ENCODE measurements around the gene LPCAT1.

LPCAT1 gene

DNA sequence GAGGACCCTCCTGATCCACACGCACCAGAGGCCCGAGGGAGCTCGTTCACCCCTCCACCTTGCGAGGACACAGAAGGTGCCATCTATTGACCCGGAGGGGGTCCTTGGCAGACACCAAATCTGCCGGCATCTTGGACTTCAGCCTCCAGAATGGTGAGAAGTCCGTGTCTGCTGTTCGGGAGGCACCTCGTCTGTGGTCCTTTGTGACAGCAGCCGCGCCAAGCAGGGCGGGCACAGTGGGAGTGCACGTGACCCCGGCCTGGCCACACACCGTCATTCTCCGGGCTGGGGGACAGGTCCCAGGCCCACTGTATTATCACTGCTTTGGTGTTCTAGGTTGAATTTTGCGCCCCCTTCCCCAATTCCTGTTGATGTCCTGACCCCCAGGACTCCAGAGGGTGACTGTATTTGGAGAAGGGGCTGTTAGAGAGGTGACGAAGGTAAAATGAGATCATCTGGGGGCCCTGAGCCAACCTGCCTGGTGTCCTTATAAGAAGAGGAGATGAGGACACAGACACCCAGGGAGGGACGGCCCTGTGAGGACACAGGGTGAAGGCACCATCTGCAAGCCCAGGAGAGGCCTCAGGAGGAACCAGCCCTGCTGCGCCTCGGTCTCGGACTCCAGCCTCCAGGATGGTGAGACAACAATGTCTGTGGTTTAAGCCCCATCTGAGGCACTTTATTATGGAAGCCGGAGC, 15.7 kb downstream of the LPCAT1 start:
- no peak overlapping the region for H3K4me2 ChIP-seq (ENCODE audit: low read length)
- no peaks in the 10 kb centered on the region for H3K27me3 ChIP-seq (ENCODE audit: control insufficient read depth, low read length)
- peaks cover 2% of the 10 kb centered on the region; the same call in 1 of the 2 replicates for H4K20me1 ChIP-seq (ENCODE audit: control insufficient read depth, insufficient read depth, low read depth, low read length)
- no peaks in the 10 kb centered on the region for H3K9me3 ChIP-seq (ENCODE audit: control insufficient read depth, insufficient read depth, low read length)
- H3F3A ChIP-seq (ENCODE audit: control insufficient read depth, insufficient read depth), result peaks cover 9% of the 10 kb centered on the region
- no peak overlapping the region for H3K4me3 ChIP-seq (ENCODE audit: low read length)
- H3K4me1 ChIP-seq (ENCODE audit: control insufficient read depth, low read length), result peaks cover 39% of the 10 kb centered on the region
- peaks cover 98% of the 10 kb centered on the region for H3K79me2 ChIP-seq (ENCODE audit: control insufficient read depth, low read length)
- H3K9me2 ChIP-seq (replicated peaks; ENCODE audit: control insufficient read depth, low read length), result no peaks in the 10 kb centered on the region
- TF ChIP-seq, protein P1, sequence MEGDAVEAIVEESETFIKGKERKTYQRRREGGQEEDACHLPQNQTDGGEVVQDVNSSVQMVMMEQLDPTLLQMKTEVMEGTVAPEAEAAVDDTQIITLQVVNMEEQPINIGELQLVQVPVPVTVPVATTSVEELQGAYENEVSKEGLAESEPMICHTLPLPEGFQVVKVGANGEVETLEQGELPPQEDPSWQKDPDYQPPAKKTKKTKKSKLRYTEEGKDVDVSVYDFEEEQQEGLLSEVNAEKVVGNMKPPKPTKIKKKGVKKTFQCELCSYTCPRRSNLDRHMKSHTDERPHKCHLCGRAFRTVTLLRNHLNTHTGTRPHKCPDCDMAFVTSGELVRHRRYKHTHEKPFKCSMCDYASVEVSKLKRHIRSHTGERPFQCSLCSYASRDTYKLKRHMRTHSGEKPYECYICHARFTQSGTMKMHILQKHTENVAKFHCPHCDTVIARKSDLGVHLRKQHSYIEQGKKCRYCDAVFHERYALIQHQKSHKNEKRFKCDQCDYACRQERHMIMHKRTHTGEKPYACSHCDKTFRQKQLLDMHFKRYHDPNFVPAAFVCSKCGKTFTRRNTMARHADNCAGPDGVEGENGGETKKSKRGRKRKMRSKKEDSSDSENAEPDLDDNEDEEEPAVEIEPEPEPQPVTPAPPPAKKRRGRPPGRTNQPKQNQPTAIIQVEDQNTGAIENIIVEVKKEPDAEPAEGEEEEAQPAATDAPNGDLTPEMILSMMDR (IDR thresholded peaks at IDR 0.05; ENCODE audit: low read depth, low read length, poor library complexity, severe bottlenecking), result no peak
- no peak for TF ChIP-seq EZH2phosphoT487 (IDR thresholded peaks at IDR 0.05; ENCODE audit: borderline replicate concordance, low read length)
- no peak overlapping the region for H3K27ac ChIP-seq (ENCODE audit: low read depth, low read length)
- peaks cover 44% of the 10 kb centered on the region for H3K36me3 ChIP-seq (ENCODE audit: control insufficient read depth, low read length)

- Histone ChIP-seq H3K4me1 (ENCODE audit: control insufficient read depth, low read length) (peaks cover 45% of the 10 kb centered on the region), H3K79me2 (ENCODE audit: control insufficient read depth, low read length) (peaks cover 98% of the 10 kb centered on the region), H3K4me3 (ENCODE audit: low read length) (no peak overlapping the region), H3F3A (ENCODE audit: control insufficient read depth, insufficient read depth) (peaks cover 16% of the 10 kb centered on the region), H3K9me3 (ENCODE audit: control insufficient read depth, insufficient read depth, low read length) (no peaks in the 10 kb centered on the region), H3K27ac (ENCODE audit: low read depth, low read length) (no peak overlapping the region), H3K36me3 (ENCODE audit: control insufficient read depth, low read length) (peaks cover 44% of the 10 kb centered on the region), H4K20me1 (ENCODE audit: control insufficient read depth, insufficient read depth, low read depth, low read length) (peaks cover 7% of the 10 kb centered on the region), H3K27me3 (ENCODE audit: control insufficient read depth, low read length) (no peaks in the 10 kb centered on the region), H3K9me2 (replicated peaks; ENCODE audit: control insufficient read depth, low read length) (no peaks in the 10 kb centered on the region), H3K4me2 (ENCODE audit: low read length) (no peak overlapping the region)
- TF ChIP-seq EZH2phosphoT487 (IDR thresholded peaks at IDR 0.05; ENCODE audit: borderline replicate concordance, low read length), result no peak
- TF ChIP-seq, protein P1 (IDR thresholded peaks at IDR 0.05; ENCODE audit: low read depth, low read length, poor library complexity, severe bottlenecking), result no peak
Measured at GRCh38 chr5:1507457-1507856, 16.3 kb downstream of the LPCAT1 start.

DNA sequence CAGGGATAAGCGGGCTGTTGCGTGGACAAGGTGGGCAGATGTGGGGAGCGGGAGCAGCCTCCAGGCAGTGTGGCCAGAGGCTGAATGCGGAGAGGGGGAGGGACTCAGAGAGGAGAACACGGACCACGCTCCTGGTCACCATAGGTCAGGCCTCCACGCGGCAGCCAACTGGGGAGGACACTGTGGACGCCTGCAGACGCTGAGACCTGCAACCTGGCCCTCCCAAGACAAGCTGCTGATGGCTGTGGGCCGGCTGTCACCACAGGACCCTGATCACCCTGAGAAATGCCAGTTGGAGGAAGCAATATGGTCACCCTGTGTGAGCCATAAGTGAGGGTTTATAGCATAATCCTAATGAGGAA, 16.8 kb downstream of the LPCAT1 start:
- Histone ChIP-seq H3K9me3 (ENCODE audit: control insufficient read depth, insufficient read depth, low read length) (no peaks in the 10 kb centered on the region), H3K9me2 (replicated peaks; ENCODE audit: control insufficient read depth, low read length) (no peaks in the 10 kb centered on the region), H3K27me3 (ENCODE audit: control insufficient read depth, low read length) (no peaks in the 10 kb centered on the region), H3K36me3 (ENCODE audit: control insufficient read depth, low read length) (peaks cover 41% of the 10 kb centered on the region), H3K4me3 (ENCODE audit: low read length) (no peak overlapping the region), H3K27ac (ENCODE audit: low read depth, low read length) (no peak overlapping the region), H3K79me2 (ENCODE audit: control insufficient read depth, low read length) (peaks cover 98% of the 10 kb centered on the region), H3K4me2 (ENCODE audit: low read length) (no peak overlapping the region), H3F3A (ENCODE audit: control insufficient read depth, insufficient read depth) (peaks cover 16% of the 10 kb centered on the region), H4K20me1 (ENCODE audit: control insufficient read depth, insufficient read depth, low read depth, low read length) (peaks cover 9% of the 10 kb centered on the region), H3K4me1 (ENCODE audit: control insufficient read depth, low read length) (peaks cover 50% of the 10 kb centered on the region)
- no peak for TF ChIP-seq EZH2phosphoT487 (IDR thresholded peaks at IDR 0.05; ENCODE audit: borderline replicate concordance, low read length)
- TF ChIP-seq, protein P1 (IDR thresholded peaks at IDR 0.05; ENCODE audit: low read depth, low read length, poor library complexity, severe bottlenecking), result no peak
